ENCODE results near the gene MAP7.

GRCh38 chr6:136330634-136331033 lies 219.6 kb downstream of the MAP7 start:
- no peak for TF ChIP-seq CTCF (conservative IDR thresholded peaks at IDR 0.05)
- TF ChIP-seq ZFX (IDR thresholded peaks at IDR 0.05), result no peak
